Activated naive CD4-positive, alpha-beta T cell treated with anti-CD3 and anti-CD28 coated beads, Interleukin-2, amount 50 U/mL, for 16 hours (primary cell): ENCODE results near the gene ACO2.
"Not testable (repeated sequence)": the region's sequence is repeated elsewhere in the genome, so short reads cannot be mapped to it uniquely, and the experiment has no call there.

Source experiments
- DNase-seq: peaks from one replicate; pipeline ENCODE4 v3.0.0-alpha.2; 2020

Gene ACO2

DNA sequence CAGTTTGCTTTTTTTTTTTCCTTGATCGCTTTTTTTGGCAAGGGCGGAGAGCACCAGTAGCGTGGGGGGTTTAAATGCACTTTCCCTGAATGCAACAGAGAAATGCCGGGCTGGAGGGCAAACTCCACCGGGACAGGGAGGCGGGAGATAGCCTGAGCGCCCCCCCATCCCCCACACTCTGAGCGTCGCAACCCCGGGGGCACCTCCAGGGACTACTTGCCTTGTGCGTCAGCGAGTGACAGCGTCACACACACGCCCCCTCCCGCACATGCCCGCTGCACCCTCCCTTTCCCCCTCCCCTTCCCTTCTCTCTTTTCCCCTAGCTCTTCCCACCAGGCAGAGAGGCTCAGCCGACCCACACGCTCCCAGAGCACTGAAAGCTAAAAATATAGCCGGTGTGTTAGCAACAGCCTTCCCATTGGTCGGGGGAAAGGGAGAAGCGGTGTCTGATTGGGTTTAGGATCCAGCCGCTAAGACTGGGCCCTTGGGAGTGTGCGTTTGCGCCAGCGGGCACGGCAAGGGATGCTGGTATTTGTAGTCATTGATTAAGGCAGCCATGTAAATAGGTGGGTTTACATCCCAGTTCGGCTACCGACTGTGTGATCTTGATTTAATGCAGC, 20.6 kb upstream of the ACO2 start:
- DNase-seq = peak; percentile 90

DNA sequence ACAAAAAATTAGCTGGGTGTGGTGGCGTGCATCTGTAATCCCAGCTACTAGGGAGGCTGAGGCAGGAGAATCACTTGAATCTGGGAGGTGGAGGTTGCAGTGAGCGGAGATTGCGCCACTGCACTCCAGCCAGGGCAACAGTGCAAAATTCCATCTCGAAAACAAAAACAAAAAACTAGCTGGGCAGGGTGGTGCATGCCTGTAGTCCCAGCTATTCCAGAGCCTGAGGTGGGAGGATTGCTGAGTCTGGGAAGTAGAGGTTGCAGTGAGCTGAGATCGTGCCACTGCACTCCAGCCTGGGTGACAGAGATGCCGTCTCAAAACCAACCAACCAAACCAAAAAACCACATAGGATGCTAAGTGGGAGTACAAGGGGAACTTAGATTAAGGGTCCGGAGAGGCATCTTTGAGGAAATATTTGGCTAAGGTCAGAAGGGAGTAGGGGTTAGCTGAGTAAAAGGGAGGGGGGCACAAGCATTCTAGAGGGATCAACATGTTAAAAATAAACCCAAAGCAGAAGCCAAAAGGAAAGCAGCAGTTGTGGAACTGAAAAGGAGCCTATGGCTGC, 10.7 kb upstream of the ACO2 start:
- no peak for DNase-seq

DNA sequence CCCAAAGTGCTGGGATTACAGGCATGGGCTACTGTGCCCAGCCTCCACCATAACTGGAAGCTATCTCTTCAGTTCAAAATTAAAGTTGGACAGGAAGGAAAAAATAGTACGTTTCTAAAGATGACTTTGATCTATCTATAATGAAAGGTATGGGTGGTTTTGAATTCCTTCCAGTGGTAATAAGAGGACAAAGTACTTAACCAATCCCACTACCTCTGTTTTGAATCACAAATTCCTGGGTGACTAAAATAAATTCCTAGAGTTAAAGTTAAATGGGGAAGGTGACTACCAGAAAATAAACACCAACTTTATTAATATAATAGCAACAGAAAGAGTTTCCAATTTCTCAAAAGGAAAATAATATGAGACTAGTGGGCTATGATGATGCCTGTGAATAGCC, 9.5 kb upstream of the ACO2 start:
- DNase-seq = no peak

DNA sequence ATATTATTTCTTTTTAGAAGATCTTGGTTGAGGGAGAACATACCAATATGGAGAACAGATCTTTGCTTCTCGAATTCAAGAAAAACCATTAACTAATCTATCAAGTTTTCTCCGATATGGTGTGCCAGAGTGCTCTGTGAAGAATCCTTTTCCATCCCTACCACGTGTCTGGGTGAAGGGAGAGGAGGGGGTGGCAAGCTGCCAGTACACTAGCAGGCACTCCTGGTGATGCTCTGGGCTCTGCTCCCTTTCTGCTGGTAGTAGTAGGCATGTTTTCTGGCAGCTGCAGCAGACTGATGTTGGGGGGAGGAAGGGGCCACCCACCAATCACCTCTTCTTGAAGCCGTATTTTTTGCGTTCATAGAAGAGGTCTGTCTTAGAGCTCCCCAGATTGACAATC, 8.8 kb upstream of the ACO2 start:
- not testable (repeated sequence) for DNase-seq

DNA sequence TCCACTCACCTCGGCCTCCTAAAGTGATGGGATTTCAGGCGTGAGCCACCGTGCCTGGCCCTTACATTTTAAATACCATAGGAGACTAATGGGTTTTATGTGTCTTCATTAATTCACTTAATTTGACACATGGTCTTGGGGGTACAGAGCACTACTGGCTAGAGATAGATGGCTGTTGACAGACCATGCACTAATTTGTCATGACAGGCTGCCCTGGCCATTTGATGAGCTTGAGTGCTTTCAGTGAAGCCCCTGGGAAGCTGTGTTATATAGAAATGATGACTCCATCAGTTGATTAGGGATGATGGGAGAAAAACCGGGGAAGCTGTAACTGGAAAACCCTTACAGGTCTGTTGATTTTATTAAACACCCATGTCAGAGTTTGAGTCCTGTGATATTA, 7.0 kb upstream of the ACO2 start:
- no peak for DNase-seq

DNA sequence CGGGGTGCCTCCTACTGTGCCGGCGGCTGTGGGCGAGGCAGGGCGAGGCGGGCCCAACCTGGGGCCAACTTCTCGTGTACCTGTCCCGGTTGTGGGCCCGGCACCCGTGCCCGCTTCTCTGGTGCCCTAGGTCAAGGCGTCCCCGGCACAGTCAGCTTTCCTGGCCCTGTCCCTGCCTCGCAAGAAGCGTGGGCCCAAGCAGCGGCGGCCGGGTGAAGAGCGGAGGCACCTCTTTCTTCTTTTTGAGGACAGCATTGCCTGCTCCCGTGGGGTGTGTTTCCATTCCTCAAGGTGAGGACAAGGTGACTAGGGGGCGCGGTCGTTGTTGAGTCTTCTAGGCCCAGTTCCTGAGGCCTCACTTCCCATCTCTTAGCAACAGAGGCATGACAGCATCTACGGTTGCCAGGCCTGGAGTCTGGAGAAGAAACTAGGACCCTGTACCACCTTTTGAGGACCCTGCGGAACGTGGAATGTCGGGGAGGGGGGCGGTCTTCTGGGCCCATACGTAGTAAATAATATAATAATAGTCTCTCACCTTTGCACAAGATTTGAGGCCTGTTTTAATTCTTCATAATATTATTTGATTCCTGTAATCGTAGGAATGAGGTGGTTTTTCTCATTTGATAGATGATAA, 418 bp downstream of the ACO2 start:
- no peak for DNase-seq

DNA sequence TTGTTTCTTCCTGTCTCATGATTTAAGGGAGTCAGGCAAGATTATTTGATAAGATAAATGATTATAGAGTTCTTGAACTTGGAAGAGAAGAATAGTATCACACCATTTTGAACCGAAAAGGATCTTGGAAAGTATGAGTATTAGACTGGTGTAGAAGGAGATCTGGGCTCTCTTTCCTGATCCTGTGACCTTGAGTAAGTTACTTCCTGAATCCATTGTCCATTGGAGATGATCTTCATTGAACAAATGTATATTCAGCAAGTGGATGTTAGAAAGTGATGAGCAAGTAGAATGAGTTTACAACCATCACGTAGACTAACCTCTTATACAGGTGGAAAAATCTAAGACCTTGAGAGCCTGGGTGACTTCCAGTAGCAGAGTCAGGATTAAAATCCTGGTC, 2.0 kb downstream of the ACO2 start:
- no peak for DNase-seq

DNA sequence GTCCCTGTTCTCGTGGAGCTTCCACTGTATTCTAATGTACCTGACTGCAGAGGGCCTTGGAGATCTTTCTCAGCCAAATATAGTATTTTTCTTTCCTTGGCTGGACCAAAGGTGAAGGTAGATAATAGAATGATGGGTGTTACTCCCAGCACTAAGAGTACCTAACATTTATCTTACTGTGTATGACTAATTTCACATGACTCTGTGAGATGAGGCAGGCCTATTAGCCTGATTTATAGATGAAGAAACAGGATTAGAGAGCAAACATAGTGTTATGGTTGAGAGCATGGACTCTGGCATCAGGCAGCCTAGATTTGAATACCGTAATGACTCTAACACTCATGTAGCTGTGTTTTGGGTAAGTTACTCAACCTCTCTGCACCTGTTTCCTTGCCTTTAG, 2.7 kb downstream of the ACO2 start:
- no peak for DNase-seq

DNA sequence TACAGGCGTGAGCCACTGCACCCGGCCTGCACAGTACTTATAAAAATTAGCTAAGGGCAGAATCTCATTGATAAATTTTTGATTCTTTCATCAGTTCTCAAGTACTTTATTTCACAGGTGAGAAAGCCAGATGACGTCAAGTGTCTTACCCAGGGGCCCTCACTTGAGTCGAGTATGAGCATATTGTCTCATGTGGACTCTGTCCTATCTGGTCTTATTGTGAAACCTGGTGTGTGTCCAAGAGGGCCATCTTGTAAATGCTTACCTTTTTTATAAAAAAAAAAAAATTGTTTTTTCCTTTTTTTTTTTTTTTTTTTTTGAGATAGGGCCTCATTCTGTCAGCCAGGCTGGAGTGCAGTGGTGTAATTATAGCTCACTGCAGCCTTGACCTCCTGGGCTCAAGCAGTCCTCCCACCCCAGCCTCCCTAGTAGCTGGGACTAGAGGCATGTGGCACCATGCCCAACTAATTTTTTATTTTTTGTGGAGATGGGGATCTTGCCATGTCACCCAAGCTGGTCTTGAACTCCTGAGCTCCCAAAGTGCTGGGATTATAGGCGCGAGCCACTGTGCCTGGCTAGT, 6.0 kb downstream of the ACO2 start:
- DNase-seq = no peak

DNA sequence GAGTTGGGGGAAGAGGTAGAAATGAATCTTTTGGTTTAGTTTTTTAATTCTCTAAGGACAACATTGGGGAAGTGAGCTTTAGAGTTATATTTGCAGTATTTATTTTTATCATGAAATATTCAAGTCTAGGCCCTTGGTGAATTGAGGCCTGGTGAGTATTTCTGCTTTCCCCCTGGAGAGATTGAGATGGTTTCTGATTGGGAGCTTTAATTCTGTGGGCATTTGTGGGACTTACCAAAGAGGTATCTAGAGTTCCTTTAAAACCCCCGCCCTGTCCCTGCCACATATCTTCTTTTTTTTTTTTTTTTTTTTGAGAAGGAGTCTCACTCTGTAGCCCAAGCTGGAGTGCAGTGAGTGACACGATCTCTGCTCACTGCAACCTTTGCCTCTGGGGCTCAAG, 9.6 kb downstream of the ACO2 start:
- no peak for DNase-seq

DNA sequence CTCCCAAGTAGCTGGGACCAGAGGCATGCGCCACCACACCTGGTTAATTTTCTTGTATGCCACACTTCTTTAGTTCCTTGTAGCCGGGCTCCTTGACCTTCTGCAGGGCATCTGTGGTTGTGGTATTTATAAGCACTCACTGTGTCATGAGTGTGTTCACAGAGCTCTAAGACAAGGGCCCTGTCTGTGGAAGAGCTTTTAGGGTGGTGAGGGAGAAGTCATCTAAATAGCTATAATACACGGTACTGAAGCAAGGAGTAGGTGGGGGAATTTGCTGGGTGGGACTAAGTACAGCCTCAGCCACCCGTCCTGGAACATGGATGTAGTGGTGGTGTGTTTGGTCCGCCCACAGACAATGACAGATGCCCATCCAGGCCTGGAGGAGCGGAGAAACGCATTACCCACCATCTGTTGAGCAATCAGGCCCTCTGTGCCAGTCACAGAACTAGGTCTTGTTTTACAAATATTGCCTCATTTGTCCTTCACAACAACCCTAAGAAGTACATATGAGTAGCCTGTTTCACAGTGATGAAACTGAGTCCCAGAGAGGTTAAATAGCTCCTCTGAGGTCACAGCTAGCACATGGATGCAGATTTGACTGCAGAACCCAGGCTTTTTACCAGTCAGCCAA, 10.1 kb downstream of the ACO2 start:
- DNase-seq = no peak

DNA sequence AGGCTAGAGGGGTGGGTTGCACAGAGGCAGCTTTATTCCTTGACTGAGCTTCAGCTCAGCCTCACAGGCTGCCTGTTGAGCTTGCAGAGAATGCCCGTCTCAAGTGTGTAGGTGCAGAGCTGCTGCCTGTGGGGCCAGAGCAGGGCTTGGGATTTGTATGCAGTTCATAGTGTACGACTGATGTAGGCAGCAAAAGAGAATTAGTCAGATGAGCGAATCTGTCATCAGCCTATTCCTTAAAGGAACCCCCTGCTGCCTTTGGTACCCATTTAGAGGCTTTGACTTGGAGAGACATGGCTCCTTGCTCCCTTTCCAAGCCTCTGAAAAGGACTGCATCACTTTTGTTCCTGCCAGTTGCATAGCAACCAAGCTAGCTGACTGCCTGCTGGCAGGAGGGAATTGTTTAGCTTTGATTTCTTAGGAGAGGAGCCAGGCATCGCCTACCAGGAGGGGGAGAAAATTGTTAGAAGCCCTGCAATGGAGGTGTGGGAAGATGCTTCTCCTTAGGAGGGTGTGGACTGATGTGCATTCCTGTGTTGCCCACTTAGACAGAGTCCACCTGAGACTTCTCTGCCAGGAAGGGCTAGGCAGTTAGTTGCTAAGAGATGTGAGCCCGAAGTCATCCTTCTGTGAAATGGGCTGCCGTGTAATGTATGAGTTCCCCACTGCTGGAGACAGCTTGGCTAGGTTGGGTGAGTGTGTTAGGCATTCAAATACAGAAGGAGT, 10.9 kb downstream of the ACO2 start:
- no peak for DNase-seq

DNA sequence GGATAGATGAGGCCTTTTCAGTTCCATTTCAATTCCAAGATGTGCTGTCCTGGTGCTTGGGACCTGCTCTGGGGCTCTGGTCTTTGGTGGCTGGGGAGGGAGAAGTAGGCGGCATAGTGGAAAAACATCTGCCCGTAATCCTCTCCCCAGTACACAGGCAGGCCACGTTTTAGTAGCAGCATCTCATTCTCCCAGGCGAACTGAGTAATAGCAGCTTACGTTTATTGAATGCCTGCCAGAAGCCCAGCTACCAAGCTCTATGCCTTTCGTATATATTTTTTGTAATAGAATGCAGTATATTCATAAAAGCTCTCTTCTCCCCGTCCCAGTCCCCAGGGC, 11.4 kb downstream of the ACO2 start:
- DNase-seq = no peak

DNA sequence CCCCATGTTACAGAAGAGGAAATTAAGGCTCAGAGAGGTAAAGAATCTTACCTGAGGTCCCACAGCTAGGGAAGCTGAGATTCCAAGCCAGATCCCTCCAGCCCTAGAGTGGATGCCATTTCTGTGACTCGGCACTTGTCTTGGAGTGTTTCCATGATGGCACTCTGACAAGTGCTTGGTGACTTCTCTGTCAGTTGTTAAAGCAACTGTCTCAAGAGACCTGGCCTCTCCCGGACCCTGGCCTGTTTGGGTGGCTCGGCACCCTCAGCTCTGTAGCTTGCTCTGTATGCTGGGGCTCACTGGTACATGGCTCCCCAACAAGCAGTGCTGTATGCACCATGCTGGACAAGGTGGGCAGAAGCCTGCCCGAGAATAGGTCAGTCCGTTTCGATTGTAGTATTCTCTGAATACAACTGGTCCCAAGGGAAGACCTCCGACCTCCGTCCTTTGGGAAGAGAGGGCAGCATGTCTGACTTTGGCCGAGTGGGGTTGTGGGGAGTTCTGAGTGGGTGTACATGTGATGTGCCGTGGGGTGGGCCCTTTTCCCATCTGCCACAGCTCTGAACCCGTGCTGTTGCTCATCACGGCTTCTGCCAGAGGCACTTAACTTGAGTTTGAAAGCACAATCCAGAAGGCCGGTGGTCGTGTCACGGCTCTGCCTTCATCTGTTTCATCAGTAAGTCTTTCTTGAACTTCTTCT, 12.4 kb downstream of the ACO2 start:
- no peak for DNase-seq

DNA sequence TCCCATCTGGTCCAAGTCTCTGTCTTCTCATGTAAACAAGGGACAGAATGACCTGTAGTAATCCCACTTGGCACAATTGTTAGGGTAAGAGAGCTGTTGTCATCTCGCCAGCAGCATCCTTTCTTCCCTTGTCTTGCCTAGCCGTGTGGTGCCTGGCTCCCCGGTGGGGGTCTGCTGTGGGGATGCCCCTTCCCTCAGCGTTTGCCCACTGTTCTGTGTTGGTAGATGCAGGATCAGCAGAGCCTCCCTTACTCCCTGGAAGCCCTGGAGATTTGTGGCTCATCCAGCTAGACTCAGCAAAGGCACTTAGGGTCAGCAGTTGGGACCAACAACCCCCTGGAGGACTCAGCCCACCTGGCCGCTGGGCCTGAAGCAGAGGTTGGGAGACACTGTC, 13.0 kb downstream of the ACO2 start:
- DNase-seq = no peak

DNA sequence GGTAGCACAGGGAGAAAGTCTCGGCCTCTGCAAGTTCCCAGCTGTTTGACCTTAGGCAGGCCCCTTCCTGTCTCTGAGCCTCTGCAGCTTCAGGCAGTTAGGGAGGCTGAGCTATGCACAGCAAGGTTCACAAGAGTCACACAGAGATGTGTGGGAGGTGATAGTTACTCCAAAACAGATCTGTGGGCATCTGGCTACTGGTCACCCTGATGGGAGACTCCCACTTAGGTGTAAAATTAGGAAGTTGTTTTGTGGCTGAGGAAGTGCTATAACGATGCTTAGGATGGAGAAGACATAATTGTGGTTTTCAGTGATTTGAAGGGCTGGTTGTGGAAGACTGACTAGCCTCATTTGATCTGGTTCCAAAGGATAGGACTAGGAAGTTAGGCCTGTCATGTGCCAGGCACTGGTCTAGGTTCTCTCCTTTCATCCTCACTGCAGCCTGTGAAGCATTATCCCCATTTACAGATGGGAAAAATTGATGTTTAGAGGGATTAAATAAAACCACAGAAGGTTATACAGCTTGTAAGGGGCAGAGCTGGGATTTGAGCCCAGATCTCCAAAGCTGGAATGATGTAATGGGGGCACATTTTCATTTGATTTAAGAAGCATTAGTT, 13.5 kb downstream of the ACO2 start:
- DNase-seq = no peak

DNA sequence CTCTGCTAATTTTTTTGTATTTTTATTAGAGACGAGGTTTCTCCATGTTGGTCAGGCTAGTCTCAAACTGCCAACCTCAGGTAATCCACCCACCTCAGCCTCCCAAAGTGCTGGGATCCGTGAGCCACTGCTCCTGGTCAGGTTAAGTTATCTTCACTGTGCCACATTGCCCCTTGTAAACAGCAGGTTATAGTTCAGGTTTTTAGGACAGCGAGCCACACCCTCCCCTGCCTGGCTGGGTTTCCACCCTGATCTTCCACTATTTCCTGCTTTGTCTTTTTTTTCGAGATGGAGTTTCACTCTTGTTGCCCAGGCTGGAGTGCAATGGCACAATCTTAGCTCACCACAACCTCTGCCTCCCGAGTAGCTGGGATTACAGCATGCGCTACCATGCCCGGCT, 16.1 kb downstream of the ACO2 start:
- no peak for DNase-seq

DNA sequence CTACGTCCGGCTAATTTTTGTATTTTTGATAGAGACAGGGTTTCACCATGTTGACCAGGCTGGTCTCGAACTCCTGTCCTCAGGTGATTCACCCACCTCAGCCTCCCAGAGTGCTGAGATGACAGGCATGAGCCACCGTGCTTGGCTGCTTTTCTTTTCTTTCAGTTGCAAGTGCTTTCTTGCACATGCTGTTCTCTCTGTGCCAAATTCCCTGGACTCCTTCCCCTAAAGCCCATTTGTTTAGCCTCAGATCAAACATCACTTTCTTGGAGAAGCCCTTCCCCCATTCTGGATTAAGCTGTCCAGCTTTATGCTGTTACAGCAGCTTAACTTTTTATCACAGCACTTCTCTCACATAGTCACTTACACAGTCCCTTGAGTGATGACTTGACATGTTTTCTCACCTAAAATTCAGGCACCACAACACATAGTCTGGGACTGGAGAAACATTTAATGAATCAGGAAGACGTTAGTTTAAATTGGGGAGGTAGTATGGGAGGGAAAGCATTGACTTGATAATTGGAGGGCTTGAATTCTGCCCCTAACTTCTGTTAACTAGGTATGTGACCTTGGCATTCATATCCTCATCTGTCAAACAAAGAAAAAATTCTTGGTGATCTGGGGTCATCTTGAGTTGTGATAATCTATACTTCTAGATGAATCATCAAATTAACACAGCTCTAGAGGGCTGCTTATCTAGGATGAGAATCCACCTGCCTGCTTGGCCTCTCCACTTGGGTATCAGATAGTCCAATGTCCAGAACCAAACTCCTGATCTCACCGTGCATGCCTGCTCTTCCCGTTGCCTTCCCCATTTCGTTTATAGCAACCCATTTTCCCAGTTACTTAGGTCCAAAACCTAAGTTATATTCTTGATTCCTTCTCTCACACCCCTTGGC, 18.4 kb downstream of the ACO2 start:
- no peak for DNase-seq

DNA sequence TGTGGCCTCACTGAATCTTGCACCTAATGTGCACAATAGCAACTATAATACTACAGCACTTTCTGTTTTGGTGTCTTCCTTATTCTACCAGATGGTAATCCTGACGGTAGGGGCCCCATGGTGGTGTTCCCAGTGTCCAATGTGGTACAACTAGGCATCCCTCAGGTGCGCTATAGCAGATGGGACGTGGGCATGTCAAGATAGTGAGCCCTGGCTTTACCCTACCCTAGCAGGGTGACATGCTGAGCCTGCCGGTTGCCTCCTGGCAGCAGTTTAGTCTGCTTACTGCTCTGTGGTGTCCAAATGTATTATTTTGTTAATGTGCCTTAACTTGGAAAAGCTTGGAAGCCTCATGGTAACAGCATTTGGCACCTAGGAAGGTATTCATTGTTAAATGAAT, 19.2 kb downstream of the ACO2 start:
- no peak for DNase-seq

DNA sequence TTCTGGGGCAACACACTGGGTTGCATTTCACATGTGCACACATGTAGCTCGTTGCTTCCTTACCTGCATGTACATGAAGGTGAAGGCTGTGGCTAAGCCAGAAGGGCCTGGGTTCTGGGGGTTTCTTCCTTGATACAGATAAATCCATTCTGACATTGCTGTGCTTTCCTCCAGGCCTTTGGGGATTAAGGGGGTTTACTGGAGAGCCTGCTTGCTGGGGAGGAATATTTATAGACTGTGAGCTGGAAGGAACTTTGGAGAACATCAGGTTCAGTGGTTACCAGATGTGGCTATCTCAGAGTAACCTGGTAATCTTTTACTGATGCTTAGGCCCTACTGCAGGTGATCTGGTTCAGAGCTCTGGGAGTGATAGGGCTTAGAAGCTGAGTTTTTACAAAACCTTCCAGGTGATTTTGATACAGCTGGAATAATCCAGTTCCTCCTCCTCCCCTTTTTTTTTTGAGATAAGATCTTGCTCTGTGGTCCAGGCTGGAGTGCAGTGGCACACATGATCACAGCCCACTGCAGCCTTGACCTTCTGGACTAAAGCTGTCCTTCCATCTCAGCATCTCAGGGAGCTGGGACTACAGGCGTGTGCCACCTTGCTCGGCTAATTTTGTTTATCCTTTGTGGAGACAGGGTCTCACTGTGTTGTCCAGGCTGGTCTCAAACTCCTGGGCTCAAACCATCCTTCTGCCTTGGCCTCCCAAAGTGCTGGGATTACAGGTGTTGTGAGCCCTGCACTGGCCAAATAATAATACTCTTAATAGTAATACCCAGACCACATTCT, 19.9 kb downstream of the ACO2 start:
- no peak for DNase-seq
